ENCODE results near the gene GOPC.
"Not testable (repeated sequence)": the region's sequence is repeated elsewhere in the genome, so short reads cannot be mapped to it uniquely, and the experiment has no call there.

GOPC gene

GRCh38 chr6:117602151-117602898 lies at the start of gene GOPC:
Gene GOPC (minus strand): TSS chr6:117602511. CDS start chr6:117602288, 223 bp downstream.
- DNase-seq (ENCODE audit: low spot score): peak; percentile 95

- not testable (repeated sequence) for DNase-seq (ENCODE audit: low spot score)
Observed at GRCh38 chr6:117651984-117652383, 49.7 kb upstream of the GOPC start.

- DNase-seq (ENCODE audit: low spot score): no peak
Observed at GRCh38 chr6:117642976-117643375, 40.7 kb upstream of the GOPC start.

- DNase-seq (ENCODE audit: low spot score): no peak
Observed at GRCh38 chr6:117637770-117638169, 35.5 kb upstream of the GOPC start.

- DNase-seq (ENCODE audit: low spot score): no peak
Observed at GRCh38 chr6:117629119-117629660, 26.9 kb upstream of the GOPC start.

GRCh38 chr6:117627533-117627932 lies 25.2 kb upstream of the GOPC start:
- no peak for DNase-seq (ENCODE audit: low spot score)

GRCh38 chr6:117624869-117625481 lies 22.7 kb upstream of the GOPC start:
- DNase-seq (ENCODE audit: low spot score): no peak

- no peak for DNase-seq (ENCODE audit: low spot score)
Observed at GRCh38 chr6:117619178-117619577, 16.9 kb upstream of the GOPC start.

GRCh38 chr6:117617210-117618035 lies 15.1 kb upstream of the GOPC start:
- DNase-seq (ENCODE audit: low spot score): no peak

GRCh38 chr6:117616391-117617209 lies 14.3 kb upstream of the GOPC start:
- DNase-seq (ENCODE audit: low spot score): no peak

GRCh38 chr6:117615750-117616390 lies 13.6 kb upstream of the GOPC start:
- no peak for DNase-seq (ENCODE audit: low spot score)

- DNase-seq (ENCODE audit: low spot score): no peak
Observed at GRCh38 chr6:117613920-117614560, 11.7 kb upstream of the GOPC start.

- no peak for DNase-seq (ENCODE audit: low spot score)
Observed at GRCh38 chr6:117607511-117607910, 5.2 kb upstream of the GOPC start.

GRCh38 chr6:117605169-117605826 lies 3.0 kb upstream of the GOPC start:
- peak; percentile 76 for DNase-seq (ENCODE audit: low spot score)

- DNase-seq (ENCODE audit: low spot score): no peak
Observed at GRCh38 chr6:117603821-117604220, 1.5 kb upstream of the GOPC start.

GRCh38 chr6:117602899-117603588 lies 733 bp upstream of the GOPC start:
- no peak for DNase-seq (ENCODE audit: low spot score)

GRCh38 chr6:117601811-117602150 lies 530 bp downstream of the GOPC start:
- no peak for DNase-seq (ENCODE audit: low spot score)

- no peak for DNase-seq (ENCODE audit: low spot score)
Observed at GRCh38 chr6:117600008-117600743, 2.1 kb downstream of the GOPC start.

- no peak for DNase-seq (ENCODE audit: low spot score)
Observed at GRCh38 chr6:117597755-117598154, 4.6 kb downstream of the GOPC start.

Data from SW480 (cell line).